H1 (cell line): Measurements from ENCODE around the gene WDR90. TPM values are rescaled to one million over a fixed set of nuclear protein-coding genes. Genes with fewer than 3 reads are reported as not detected.

Source experiments
- CTCF ChIA-PET: fragments of 300-600 bp; sonication (Branson Sonifier 250); formaldehyde crosslinking; loops from one replicate; lab custom pipeline; 2021; ENCODE audit not compliant: partially characterized antibody; lab: Charles Lee
- POLR2A ChIA-PET: fragments of 300-600 bp; sonication (Branson Sonifier 250); formaldehyde crosslinking; loops from one replicate; lab custom pipeline; 2021; ENCODE audit warnings: inconsistent platforms; ENCODE audit not compliant: partially characterized antibody; lab: Charles Lee
- DNase-seq, 2 experiments: peaks; one replicate each; pipeline versions ENCODE4 v3.0.0 to v3.0.0-alpha.2; 2010 to 2022; ENCODE audit warnings: low spot score in 2 of 2, low read depth in 1 of 2, mixed read lengths in 1 of 2
- FAIRE-seq: peaks from 2 replicates; lab custom pipeline; 2011; peaks lifted over from hg19 to GRCh38; lab: Jason Lieb, UNC
- H2AFZ ChIP-seq: 2 replicates; pipeline ENCODE4 v1.8.1; 2012; ENCODE audit warnings: low read length, inconsistent platforms
- H2AK5ac ChIP-seq: 2 replicates; pipeline ENCODE4 v1.6.1; 2013; ENCODE audit warnings: low read depth, low read length
- H2BK120ac ChIP-seq: replicated peaks from 2 replicates; pipeline ENCODE3; 2013; ENCODE audit warnings: low read depth, low read length, inconsistent platforms
- H2BK12ac ChIP-seq: 2 replicates; pipeline ENCODE4 v1.6.1; 2013; ENCODE audit warnings: low read depth, low read length
- H2BK15ac ChIP-seq: 2 replicates; pipeline ENCODE4 v1.6.1; 2013; ENCODE audit warnings: low read length
- H2BK20ac ChIP-seq: 2 replicates; pipeline ENCODE4 v1.6.1; 2013; ENCODE audit warnings: low read length
- H2BK5ac ChIP-seq: 2 replicates; pipeline ENCODE4 v1.6.1; 2013; ENCODE audit warnings: low read depth, low read length
- H3K14ac ChIP-seq: 2 replicates; pipeline ENCODE4 v1.6.1; 2013; ENCODE audit warnings: inconsistent platforms; ENCODE audit not compliant: insufficient read length
- H3K18ac ChIP-seq: 2 replicates; pipeline ENCODE4 v1.6.1; 2013; ENCODE audit warnings: low read length; ENCODE audit errors: extremely low read depth
- H3K23ac ChIP-seq: 2 replicates; pipeline ENCODE4 v1.6.1; 2013; ENCODE audit warnings: inconsistent platforms; ENCODE audit not compliant: insufficient read length
- H3K23me2 ChIP-seq: 2 replicates; pipeline ENCODE4 v1.6.1; 2013; ENCODE audit warnings: low read depth, low read length
- H3K27ac ChIP-seq: 2 replicates; pipeline ENCODE4 v1.6.1; 2011; ENCODE audit warnings: low read depth, low read length, inconsistent platforms
- H3K27me3 ChIP-seq, 4 experiments: replicated peaks in 1 of 4; 1 replicate in 1 of 4; 2 replicates in 3 of 4; pipeline versions ENCODE4 v1.6.1 to v1.8.1; 2011 to 2013; ENCODE audit warnings: low read length in 3 of 4, mild to moderate bottlenecking in 3 of 4, inconsistent platforms in 2 of 4, mixed read lengths in 2 of 4, moderate library complexity in 1 of 4; ENCODE audit not compliant: control insufficient read depth in 3 of 4, insufficient read depth in 3 of 4; ENCODE audit errors: extremely low read depth in 1 of 4
- H3K36me3 ChIP-seq, 4 experiments: 2 replicates each; pipeline versions ENCODE4 v1.6.1 to v1.8.1; 2011 to 2013; ENCODE audit warnings: mild to moderate bottlenecking in 4 of 4, low read length in 3 of 4, moderate library complexity in 2 of 4, control low read depth in 1 of 4, inconsistent platforms in 1 of 4; ENCODE audit not compliant: insufficient read depth in 4 of 4, control insufficient read depth in 2 of 4
- H3K4ac ChIP-seq: replicated peaks from 2 replicates; pipeline ENCODE3; 2013; ENCODE audit warnings: low read length, low read depth, mixed read lengths, inconsistent platforms; ENCODE audit not compliant: insufficient read length
- H3K4me1 ChIP-seq, 4 experiments: replicated peaks in 1 of 4; 1 replicate in 1 of 4; 2 replicates in 3 of 4; pipeline versions ENCODE4 v1.6.1 to v1.8.1; 2011 to 2013; ENCODE audit warnings: low read length in 3 of 4, inconsistent platforms in 2 of 4, mixed read lengths in 1 of 4; ENCODE audit not compliant: insufficient read depth in 4 of 4, control insufficient read depth in 3 of 4
- H3K4me2 ChIP-seq, 2 experiments: 2 replicates each; pipeline versions ENCODE4 v1.6.1 to v1.8.1; 2011 to 2013; ENCODE audit warnings: low read depth in 2 of 2, low read length in 2 of 2, control low read depth in 1 of 2, inconsistent platforms in 1 of 2, mild to moderate bottlenecking in 1 of 2; ENCODE audit not compliant: insufficient read depth in 1 of 2
- H3K4me3 ChIP-seq, 4 experiments: fragments of 200-600, 300-600 bp in 1 of 4; sonication (generic), shearing (Covaris generic), sonication (Bioruptor Twin) in 1 of 4; 2 replicates each; pipeline versions ENCODE4 v1.5.1 to v1.8.1; 2011 to 2016; ENCODE audit warnings: low read length in 4 of 4, low read depth in 3 of 4, control low read depth in 2 of 4, inconsistent platforms in 2 of 4, mild to moderate bottlenecking in 2 of 4, mixed read lengths in 1 of 4, moderate library complexity in 1 of 4; ENCODE audit not compliant: insufficient read depth in 2 of 4; ENCODE audit errors: extremely low read depth in 1 of 4
- H3K56ac ChIP-seq: replicated peaks from 2 replicates; pipeline ENCODE3; 2013; ENCODE audit warnings: low read depth, mild to moderate bottlenecking, mixed read lengths, low read length, inconsistent platforms; ENCODE audit not compliant: insufficient read length
- H3K79me1 ChIP-seq: 2 replicates; pipeline ENCODE4 v1.6.1; 2013; ENCODE audit warnings: low read depth, low read length, control low read depth
- H3K79me2 ChIP-seq, 2 experiments: 2 replicates each; pipeline versions ENCODE4 v1.6.1 to v1.8.1; 2012 to 2013; ENCODE audit warnings: low read length in 2 of 2, mild to moderate bottlenecking in 2 of 2, inconsistent platforms in 1 of 2; ENCODE audit not compliant: insufficient read depth in 2 of 2, control insufficient read depth in 1 of 2
- H3K9ac ChIP-seq, 4 experiments: replicated peaks in 1 of 4; 1 replicate in 1 of 4; 2 replicates in 3 of 4; pipeline versions ENCODE4 v1.6.1 to v1.8.1; 2011 to 2013; ENCODE audit warnings: low read depth in 3 of 4, low read length in 3 of 4, control low read depth in 2 of 4, mild to moderate bottlenecking in 2 of 4, moderate library complexity in 2 of 4, inconsistent platforms in 1 of 4; ENCODE audit errors: extremely low read depth in 1 of 4
- H3K9me3 ChIP-seq, 2 experiments: 2 replicates each; pipeline versions ENCODE4 v1.6.1 to v1.8.1; 2012 to 2013; ENCODE audit warnings: mild to moderate bottlenecking in 2 of 2, moderate library complexity in 2 of 2, control low read depth in 1 of 2, inconsistent platforms in 1 of 2, low read depth in 1 of 2, low read length in 1 of 2, mixed read lengths in 1 of 2; ENCODE audit not compliant: insufficient read depth in 2 of 2
- H4K20me1 ChIP-seq, 2 experiments: replicated peaks in 1 of 2; 2 replicates each; pipeline versions ENCODE3 to v1.8.1; 2011 to 2013; ENCODE audit warnings: inconsistent platforms in 2 of 2, low read length in 2 of 2, mild to moderate bottlenecking in 1 of 2; ENCODE audit not compliant: insufficient read depth in 2 of 2, control insufficient read depth in 1 of 2
- H4K5ac ChIP-seq: 2 replicates; pipeline ENCODE4 v1.6.1; 2013; ENCODE audit warnings: low read length, low read depth, mixed read lengths, inconsistent platforms; ENCODE audit not compliant: insufficient read length
- H4K8ac ChIP-seq: 2 replicates; pipeline ENCODE4 v1.8.0; 2013; ENCODE audit warnings: mild to moderate bottlenecking, moderate library complexity, low read length, inconsistent platforms; ENCODE audit not compliant: insufficient read depth; ENCODE audit errors: extremely low read depth
- H4K91ac ChIP-seq: replicated peaks from 2 replicates; pipeline ENCODE3; 2013; ENCODE audit warnings: low read length, mixed read lengths, inconsistent platforms; ENCODE audit not compliant: insufficient read length
- SP4 ChIP-seq: IDR thresholded peaks from 2 replicates; pipeline ENCODE4 v1.6.1; 2012; ENCODE audit warnings: low read length, inconsistent platforms
- WGBS, 2 experiments: shearing (Covaris generic) in 1 of 2; methylation state at CpG; one replicate each; pipeline versions ENCODE4 v1.1.6 to v1.1.7; 2013 to 2015; ENCODE audit warnings: low lambda C conversion rate in 2 of 2, mixed read lengths in 2 of 2, inconsistent platforms in 1 of 2, low coverage in 1 of 2, missing lambda C conversion rate in 1 of 2; ENCODE audit not compliant: insufficient replicate concordance in 2 of 2, insufficient coverage in 1 of 2, insufficient read length in 1 of 2; ENCODE audit errors: extremely low coverage in 1 of 2, missing lambda C conversion rate in 1 of 2; 5-methylcytosine and 5-hydroxymethylcytosine counted together
- polyA plus RNA-seq, 7 experiments: library from polyadenylated mRNA; depleted of rRNA in 3 of 7; stranded (reverse) in 5 of 7; unstranded in 2 of 7; fragments of >200 nt in 5 of 7; fragments of 200-250 nt in 2 of 7; gene quantifications; 1 replicate in 5 of 7; 2 replicates in 1 of 7; 4 replicates in 1 of 7; pipeline versions ENCODE4 v1.2.1 to v1.2.3, GENCODE V29; 2011 to 2013; ENCODE audit warnings: missing spikeins in 2 of 7, mixed read lengths in 2 of 7
- total RNA-seq: library from RNA; stranded (reverse); fragmentation: NEBNext Ultra II Directional; extraction: Animal tissue kit (Norgen Biotek cat#: 25700); gene quantifications from 2 replicates; pipeline ENCODE4 v1.2.1, GENCODE V29; 2021
- TF ChIP-seq, protein P1 (sequence below): IDR thresholded peaks from 2 replicates; pipeline ENCODE4 v1.6.1; 2011; ENCODE audit warnings: low read depth, mild to moderate bottlenecking, low read length; ENCODE audit not compliant: insufficient read depth
- TF ChIP-seq, protein P2 (sequence below), 3 experiments: IDR thresholded peaks; 1 replicate in 2 of 3; 2 replicates in 1 of 3; pipeline versions ENCODE4 v1.5.1 to v1.6.1; 2011; ENCODE audit warnings: low read length in 3 of 3, mild to moderate bottlenecking in 3 of 3, inconsistent platforms in 2 of 3, low read depth in 1 of 3, moderate library complexity in 1 of 3; ENCODE audit not compliant: insufficient read depth in 1 of 3; ENCODE audit errors: control extremely low read depth in 1 of 3

Gene WDR90
- total and polyA plus RNA-seq, 2 of the 8 experiments (the other 6 are each of a cell fraction or from before 2014, with no cell fraction given), result 24.0 to 47.2 TPM

DNA sequence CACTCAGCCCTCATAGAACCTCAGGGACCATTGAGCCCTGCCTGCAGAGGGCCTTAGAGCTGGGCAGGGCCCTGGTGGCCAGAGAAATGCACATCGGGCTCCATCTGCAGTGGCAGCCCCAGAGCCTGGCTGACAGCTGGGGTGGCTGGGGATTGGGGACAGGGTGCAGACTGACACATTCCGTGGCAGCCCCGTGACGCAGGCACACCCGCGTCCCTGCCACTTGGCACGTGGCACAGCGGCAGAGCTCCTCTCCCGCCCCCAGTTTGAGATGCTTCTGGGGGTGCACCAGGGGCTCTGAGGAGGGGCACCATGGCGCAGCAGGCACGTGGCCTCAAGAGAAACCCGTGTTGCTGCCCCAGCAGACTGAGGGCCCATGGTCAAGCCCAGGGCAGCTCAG is 54.2 kb downstream of the WDR90 start:
- Histone ChIP-seq H3K4ac (no peak overlapping the region), H3K56ac (no peak overlapping the region), H2BK5ac (no peak overlapping the region), H3K9me3 (no peaks in the 10 kb centered on the region), H3K36me3 (no peaks in the 10 kb centered on the region), H3K4me2 (no peak overlapping the region), H3K79me2 (no peaks in the 10 kb centered on the region), H3K27me3 (peaks cover 62 to 91% (median 87%) of the 10 kb centered on the region in 4 experiments), H3K18ac (no peak overlapping the region), H2BK15ac (no peak overlapping the region), H3K4me3 (no peak overlapping the region), H3K23me2 (peaks cover 12% of the 10 kb centered on the region; the same call in 1 of the 2 replicates), H3K79me1 (no peaks in the 10 kb centered on the region), H3K23ac (no peak overlapping the region), H2BK12ac (no peak overlapping the region), H4K5ac (no peak overlapping the region), H2AK5ac (no peak overlapping the region), H3K9ac (no peak overlapping the region), H4K8ac (no peak overlapping the region), H2AFZ (no peak overlapping the region), H4K20me1 (peaks cover 8 to 30% of the 10 kb centered on the region in 2 experiments), H3K27ac (no peak overlapping the region), H4K91ac (no peak overlapping the region), H3K4me1 (peaks cover 0 to 8% (median 2%) of the 10 kb centered on the region in 4 experiments; a peak in 4 of 7 replicates), H2BK120ac (no peak overlapping the region), H3K14ac (no peak overlapping the region), H2BK20ac (no peak overlapping the region)
- no peak for DNase-seq
- 82% methylated on average over 11 of the region's 12 CpGs; no CpG with 5 or more reads in 1 of the 2 experiments for WGBS, 2 experiments
- no peak for FAIRE-seq
- TF ChIP-seq, protein P1, sequence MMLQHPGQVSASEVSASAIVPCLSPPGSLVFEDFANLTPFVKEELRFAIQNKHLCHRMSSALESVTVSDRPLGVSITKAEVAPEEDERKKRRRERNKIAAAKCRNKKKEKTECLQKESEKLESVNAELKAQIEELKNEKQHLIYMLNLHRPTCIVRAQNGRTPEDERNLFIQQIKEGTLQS, result no peak
- TF ChIP-seq, protein P2, sequence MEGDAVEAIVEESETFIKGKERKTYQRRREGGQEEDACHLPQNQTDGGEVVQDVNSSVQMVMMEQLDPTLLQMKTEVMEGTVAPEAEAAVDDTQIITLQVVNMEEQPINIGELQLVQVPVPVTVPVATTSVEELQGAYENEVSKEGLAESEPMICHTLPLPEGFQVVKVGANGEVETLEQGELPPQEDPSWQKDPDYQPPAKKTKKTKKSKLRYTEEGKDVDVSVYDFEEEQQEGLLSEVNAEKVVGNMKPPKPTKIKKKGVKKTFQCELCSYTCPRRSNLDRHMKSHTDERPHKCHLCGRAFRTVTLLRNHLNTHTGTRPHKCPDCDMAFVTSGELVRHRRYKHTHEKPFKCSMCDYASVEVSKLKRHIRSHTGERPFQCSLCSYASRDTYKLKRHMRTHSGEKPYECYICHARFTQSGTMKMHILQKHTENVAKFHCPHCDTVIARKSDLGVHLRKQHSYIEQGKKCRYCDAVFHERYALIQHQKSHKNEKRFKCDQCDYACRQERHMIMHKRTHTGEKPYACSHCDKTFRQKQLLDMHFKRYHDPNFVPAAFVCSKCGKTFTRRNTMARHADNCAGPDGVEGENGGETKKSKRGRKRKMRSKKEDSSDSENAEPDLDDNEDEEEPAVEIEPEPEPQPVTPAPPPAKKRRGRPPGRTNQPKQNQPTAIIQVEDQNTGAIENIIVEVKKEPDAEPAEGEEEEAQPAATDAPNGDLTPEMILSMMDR (IDR thresholded peaks at IDR 0.05; ENCODE audit: control extremely low read depth in 1 of 3, insufficient read depth in 1 of 3, low read depth in 1 of 3, low read length in 3 of 3), result 0 out of 4 replicates have a peak, but pooled peaks of 1 of the 3 experiments have one; percentile 2
- TF ChIP-seq SP4, result no peak
- POLR2A ChIA-PET, result interaction anchor here (1.0 to 4.5 kb wide), 9 partner anchors 8 to 97 kb away, joined by 3 to 30 read pairs (median 5); partner anchors contain the start of genes ANTKMT, CCDC78, CIAO3 and GNG13
- CTCF ChIA-PET, result interaction anchor here (1.3 to 33.4 kb wide), 6 partner anchors 9 to 82 kb away, joined by 3 to 977 read pairs (median 10); partner anchors contain the start of genes ANTKMT, CCDC78, CIAO3 and HAGHL
